Measurements from ENCODE around the gene RNF217. TPM values are rescaled to one million over a fixed set of nuclear protein-coding genes. Genes with fewer than 3 reads are reported as not detected.

Gene RNF217
- total and polyA plus RNA-seq, 2 of the 8 experiments (the other 6 are each of a cell fraction or from before 2014, with no cell fraction given): 2.0 to 8.9 TPM

- no peak overlapping the region for H4K5ac ChIP-seq (ENCODE audit: insufficient read length, low read depth, low read length)
- H2BK20ac ChIP-seq (ENCODE audit: low read length): no peak overlapping the region
- H3K27ac ChIP-seq (ENCODE audit: low read depth, low read length): no peak overlapping the region
- H2BK5ac ChIP-seq (ENCODE audit: low read depth, low read length): no peak overlapping the region
- H3K4ac ChIP-seq (replicated peaks; ENCODE audit: insufficient read length, low read depth, low read length): no peak overlapping the region
- H3K36me3 ChIP-seq (ENCODE audit: control insufficient read depth in 2 of 4, insufficient read depth in 4 of 4, low read length in 3 of 4): no peaks in the 10 kb centered on the region
- H3K14ac ChIP-seq (ENCODE audit: insufficient read length): no peak overlapping the region
- no peak overlapping the region for H2BK15ac ChIP-seq (ENCODE audit: low read length)
- no peak overlapping the region for H3K18ac ChIP-seq (ENCODE audit: extremely low read depth, low read length)
- no peak overlapping the region for H3K4me3 ChIP-seq (ENCODE audit: extremely low read depth in 1 of 4, insufficient read depth in 2 of 4, low read depth in 3 of 4, low read length in 4 of 4)
- no peak for DNase-seq (ENCODE audit: low read depth in 1 of 2, low spot score in 2 of 2)
- H3K23me2 ChIP-seq (ENCODE audit: low read depth, low read length): no peaks in the 10 kb centered on the region; the same call in 1 of the 2 replicates
- ChIA-PET CTCF (ENCODE audit: partially characterized antibody) (interaction anchor here (1.4 kb wide), 1 partner anchor 14 kb away, joined by 6 read pairs; no protein-coding TSS in a partner anchor), POLR2A (ENCODE audit: partially characterized antibody) (no interaction called here)
- H3K27me3 ChIP-seq (replicated peaks in 1 of 4; ENCODE audit: control insufficient read depth in 3 of 4, extremely low read depth in 1 of 4, insufficient read depth in 3 of 4, low read length in 3 of 4): no peaks in the 10 kb centered on the region
- H2AFZ ChIP-seq (ENCODE audit: low read length): no peak overlapping the region
- H4K8ac ChIP-seq (ENCODE audit: extremely low read depth, insufficient read depth, low read length): no peak overlapping the region
- no peak overlapping the region for H3K23ac ChIP-seq (ENCODE audit: insufficient read length)
- no peaks in the 10 kb centered on the region for H3K79me2 ChIP-seq (ENCODE audit: control insufficient read depth in 1 of 2, insufficient read depth in 2 of 2, low read length in 2 of 2)
- no peak overlapping the region for H2BK120ac ChIP-seq (replicated peaks; ENCODE audit: low read depth, low read length)
- H2AK5ac ChIP-seq (ENCODE audit: low read depth, low read length): no peak overlapping the region
- H4K91ac ChIP-seq (replicated peaks; ENCODE audit: insufficient read length, low read length): no peak overlapping the region
- H3K9ac ChIP-seq (replicated peaks in 1 of 4; ENCODE audit: extremely low read depth in 1 of 4, low read depth in 3 of 4, low read length in 3 of 4): no peak overlapping the region
- no peaks in the 10 kb centered on the region for H4K20me1 ChIP-seq (replicated peaks in 1 of 2; ENCODE audit: control insufficient read depth in 1 of 2, insufficient read depth in 2 of 2, low read length in 2 of 2)
- no peaks in the 10 kb centered on the region for H3K79me1 ChIP-seq (ENCODE audit: low read depth, low read length)
- H3K56ac ChIP-seq (replicated peaks; ENCODE audit: insufficient read length, low read depth, low read length): no peak overlapping the region
- H3K4me1 ChIP-seq (replicated peaks in 1 of 4; ENCODE audit: control insufficient read depth in 3 of 4, insufficient read depth in 4 of 4, low read length in 3 of 4): no peaks in the 10 kb centered on the region
- no peaks in the 10 kb centered on the region for H3K9me3 ChIP-seq (ENCODE audit: insufficient read depth in 2 of 2, low read depth in 1 of 2, low read length in 1 of 2)
- no peak for FAIRE-seq
- H3K4me2 ChIP-seq (ENCODE audit: insufficient read depth in 1 of 2, low read depth in 2 of 2, low read length in 2 of 2): no peak overlapping the region
- WGBS, 2 experiments (ENCODE audit: extremely low coverage in 1 of 2, insufficient coverage in 1 of 2, insufficient read length in 1 of 2, insufficient replicate concordance in 2 of 2, low coverage in 1 of 2, low lambda C conversion rate in 2 of 2, missing lambda C conversion rate in 1 of 2): 94% methylated on average over 2 of the region's 2 CpGs; no CpG with 5 or more reads in 1 of the 2 experiments
- no peak overlapping the region for H2BK12ac ChIP-seq (ENCODE audit: low read depth, low read length)
- no peak for TF ChIP-seq CBX5 (IDR thresholded peaks at IDR 0.05; ENCODE audit: low read depth, low read length)
- TF ChIP-seq MAX (IDR thresholded peaks at IDR 0.05): no peak
- no peak for TF ChIP-seq TEAD4 (IDR thresholded peaks at IDR 0.05; ENCODE audit: low read depth, low read length)
- TF ChIP-seq SUZ12 (IDR thresholded peaks at IDR 0.05; ENCODE audit: low read length): no peak
- TF ChIP-seq POLR2AphosphoS5 (IDR thresholded peaks at IDR 0.05; ENCODE audit: low read depth, low read length): no peak
- TF ChIP-seq SP1 (IDR thresholded peaks at IDR 0.05; ENCODE audit: low read depth, low read length): no peak
- TF ChIP-seq ATF2 (IDR thresholded peaks at IDR 0.05; ENCODE audit: low read length): no peak
- TF ChIP-seq SAP30 (IDR thresholded peaks at IDR 0.05; ENCODE audit: insufficient read depth, insufficient replicate concordance, low read length): no peak
- no peak for TF ChIP-seq TBP (IDR thresholded peaks at IDR 0.05; ENCODE audit: low read depth, low read length)
- no peak for TF ChIP-seq RAD21 (IDR thresholded peaks at IDR 0.05 in 1 of 2, conservative IDR thresholded peaks at IDR 0.05 in 1 of 2; ENCODE audit: low read depth in 2 of 2, low read length in 2 of 2)
- no peak for TF ChIP-seq ASH2L (IDR thresholded peaks at IDR 0.05; ENCODE audit: low read length)
- no peak for TF ChIP-seq JUN (IDR thresholded peaks at IDR 0.05; ENCODE audit: low read depth, low read length)
- no peak for TF ChIP-seq YY1 (IDR thresholded peaks at IDR 0.05; ENCODE audit: low read depth, low read length)
Observed at GRCh38 chr6:125054331-125054730, 92.1 kb downstream of the RNF217 start.

All from H1 (cell line).